Stimulated activated CD8-positive, alpha-beta memory T cell treated with anti-CD3 and anti-CD28 coated beads, Interleukin-7, amount 100 ng/mL, for 48 hours (primary cell): ENCODE results near the gene SETD3.

Experiments
- DNase-seq, 2 donors: peaks; one replicate each; pipeline ENCODE4 v3.0.0-alpha.2; 2020; ENCODE audit warnings: low read depth in 1 of 2; ENCODE audit errors: extremely low read depth in 1 of 2

SETD3 gene

GRCh38 chr14:99426265-99426664 is 54.4 kb downstream of the SETD3 start:
- no peak for DNase-seq

GRCh38 chr14:99425272-99425681 is 55.4 kb downstream of the SETD3 start:
- no peak for DNase-seq

- no peak for DNase-seq
Measured at GRCh38 chr14:99424306-99424877, 56.3 kb downstream of the SETD3 start.

GRCh38 chr14:99423434-99423833 is 57.2 kb downstream of the SETD3 start:
- no peak for DNase-seq

GRCh38 chr14:99422228-99423010 is 58.2 kb downstream of the SETD3 start:
- no peak for DNase-seq

- DNase-seq, result no peak
Measured at GRCh38 chr14:99420711-99421110, 59.9 kb downstream of the SETD3 start.

- no peak for DNase-seq
Measured at GRCh38 chr14:99419905-99420304, 60.8 kb downstream of the SETD3 start.

- DNase-seq, result no peak
Measured at GRCh38 chr14:99418242-99418641, 62.4 kb downstream of the SETD3 start.

- DNase-seq, result no peak
Measured at GRCh38 chr14:99416909-99417308, 63.8 kb downstream of the SETD3 start.

GRCh38 chr14:99415496-99416281 is 65.0 kb downstream of the SETD3 start:
- DNase-seq, result peak in 1 of 2 donors; percentile 43

- no peak for DNase-seq
Measured at GRCh38 chr14:99413911-99414310, 66.7 kb downstream of the SETD3 start.

- DNase-seq, result no peak
Measured at GRCh38 chr14:99413172-99413571, 67.5 kb downstream of the SETD3 start.

- DNase-seq, result peak in 1 of 2 donors; percentile 14
Measured at GRCh38 chr14:99412117-99413061, 68.3 kb downstream of the SETD3 start.

GRCh38 chr14:99410019-99410418 is 70.6 kb downstream of the SETD3 start:
- DNase-seq, result no peak

- DNase-seq, result no peak
Measured at GRCh38 chr14:99408971-99409289, 71.7 kb downstream of the SETD3 start.

GRCh38 chr14:99408286-99408970 is 72.2 kb downstream of the SETD3 start:
- DNase-seq, result no peak

GRCh38 chr14:99407416-99407815 is 73.2 kb downstream of the SETD3 start:
- no peak for DNase-seq

- no peak for DNase-seq
Measured at GRCh38 chr14:99402950-99403349, 77.7 kb downstream of the SETD3 start.

GRCh38 chr14:99402285-99402648 is 78.4 kb downstream of the SETD3 start:
- DNase-seq, result no peak

- DNase-seq, result no peak
Measured at GRCh38 chr14:99401621-99402284, 78.9 kb downstream of the SETD3 start.
